Vagina (tissue), 2 donors: ENCODE results near the gene ULK4.

Experiments used
- POLR2A ChIP-seq, 2 donors: fragments of 450-650 bp; IDR thresholded peaks; one replicate each; pipeline ENCODE4 v1.6.1; 2017; ENCODE audit warnings: antibody characterized with exemption in 2 of 2, mild to moderate bottlenecking in 2 of 2, moderate library complexity in 2 of 2
- POLR2AphosphoS5 ChIP-seq, 2 donors: sonication (generic); formaldehyde crosslinking; IDR thresholded peaks; one replicate each; pipeline ENCODE4 v1.9.0; 2017; ENCODE audit warnings: antibody characterized with exemption in 2 of 2, mild to moderate bottlenecking in 2 of 2, low read depth in 1 of 2; ENCODE audit not compliant: insufficient read depth in 1 of 2
- TF ChIP-seq, protein P1 (sequence below), 3 experiments: fragments of 450-650 bp in 2 of 3; fragments of 200-600 bp in 1 of 3; sonication (generic) in 1 of 3; IDR thresholded peaks; one replicate each; pipeline ENCODE4 v1.5.1; 2017 to 2019; ENCODE audit warnings: antibody characterized with exemption in 3 of 3, mild to moderate bottlenecking in 2 of 3, moderate library complexity in 2 of 3

DNA sequence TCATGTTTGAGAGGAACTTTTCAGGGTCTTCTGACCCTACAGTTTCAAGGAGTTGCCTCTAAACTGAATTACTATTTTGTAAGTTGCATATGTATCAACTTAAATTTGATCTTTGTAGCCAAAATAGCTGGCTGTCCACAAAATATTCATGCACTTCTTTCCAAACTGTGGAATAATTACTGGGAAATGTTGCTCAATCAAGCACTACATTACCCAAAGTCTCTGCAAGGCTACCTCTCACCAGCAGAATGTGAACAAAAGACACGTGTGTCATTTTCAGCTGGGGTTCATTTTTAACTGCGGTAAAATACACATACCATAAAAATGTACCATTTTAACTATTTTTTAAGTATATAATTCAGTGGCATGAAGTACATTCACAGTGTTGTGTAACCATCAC is 442.2 kb downstream of the ULK4 start:
- TF ChIP-seq, protein P1, sequence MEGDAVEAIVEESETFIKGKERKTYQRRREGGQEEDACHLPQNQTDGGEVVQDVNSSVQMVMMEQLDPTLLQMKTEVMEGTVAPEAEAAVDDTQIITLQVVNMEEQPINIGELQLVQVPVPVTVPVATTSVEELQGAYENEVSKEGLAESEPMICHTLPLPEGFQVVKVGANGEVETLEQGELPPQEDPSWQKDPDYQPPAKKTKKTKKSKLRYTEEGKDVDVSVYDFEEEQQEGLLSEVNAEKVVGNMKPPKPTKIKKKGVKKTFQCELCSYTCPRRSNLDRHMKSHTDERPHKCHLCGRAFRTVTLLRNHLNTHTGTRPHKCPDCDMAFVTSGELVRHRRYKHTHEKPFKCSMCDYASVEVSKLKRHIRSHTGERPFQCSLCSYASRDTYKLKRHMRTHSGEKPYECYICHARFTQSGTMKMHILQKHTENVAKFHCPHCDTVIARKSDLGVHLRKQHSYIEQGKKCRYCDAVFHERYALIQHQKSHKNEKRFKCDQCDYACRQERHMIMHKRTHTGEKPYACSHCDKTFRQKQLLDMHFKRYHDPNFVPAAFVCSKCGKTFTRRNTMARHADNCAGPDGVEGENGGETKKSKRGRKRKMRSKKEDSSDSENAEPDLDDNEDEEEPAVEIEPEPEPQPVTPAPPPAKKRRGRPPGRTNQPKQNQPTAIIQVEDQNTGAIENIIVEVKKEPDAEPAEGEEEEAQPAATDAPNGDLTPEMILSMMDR (IDR thresholded peaks at IDR 0.05), result no peak
- TF ChIP-seq POLR2A (IDR thresholded peaks at IDR 0.05) (no peak), POLR2AphosphoS5 (IDR thresholded peaks at IDR 0.05; ENCODE audit: insufficient read depth in 1 of 2, low read depth in 1 of 2) (no peak)
